GM11168 (cell line): Measurements from ENCODE around the gene GABARAPL2.

Source experiments
- in situ Hi-C: fragments of 300-500 bp; cut with MboI; formaldehyde crosslinking; loops from one replicate; pipeline ENCODE4 v1.12.0; 2022; ENCODE audit warnings: low sequenced_read_pairs; ENCODE audit not compliant: unreplicated experiment

Gene GABARAPL2

DNA sequence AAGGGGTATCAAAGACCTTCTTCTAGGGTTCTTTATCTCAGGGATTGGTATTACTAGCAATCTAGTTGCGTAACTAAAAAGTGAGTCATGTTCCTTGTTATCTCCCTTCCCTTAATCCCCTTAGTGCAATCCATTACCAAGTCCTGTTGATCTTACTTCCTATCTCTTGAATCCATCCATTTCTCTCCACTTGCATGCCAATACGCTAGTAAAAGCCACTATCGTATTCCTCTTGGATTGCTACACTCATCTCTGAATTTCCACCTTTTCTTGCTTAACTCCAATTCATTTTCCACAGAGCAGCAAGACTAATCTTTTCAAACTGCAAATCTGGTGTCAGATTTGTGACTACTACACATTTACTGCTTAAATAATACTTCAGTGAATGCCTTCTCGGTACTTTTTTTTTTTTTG is 58.7 kb downstream of the GABARAPL2 start:
- in situ Hi-C loops = no loop called here

- in situ Hi-C loops = no loop called here
These were observed 60.6 kb downstream of the GABARAPL2 start for GRCh38 chr16:75626806-75627205.
